Keratinocyte (primary cell): Measurements from ENCODE around the gene PRKD3. TPM values are rescaled to one million over a fixed set of nuclear protein-coding genes. Genes with fewer than 3 reads are reported as not detected.

Experiments
- DNase-seq: peaks from one replicate; pipeline ENCODE4 v3.0.0-alpha.2; 2011; ENCODE audit warnings: low read depth, missing footprints, low spot score
- FAIRE-seq: peaks from 2 replicates; lab custom pipeline; 2011; peaks lifted over from hg19 to GRCh38; lab: Jason Lieb, UNC
- H2AFZ ChIP-seq: 2 replicates; pipeline ENCODE4 v1.6.0; 2012; ENCODE audit warnings: low read length, control low read depth, inconsistent platforms; ENCODE audit not compliant: control insufficient read depth
- H3K27ac ChIP-seq: 2 replicates; pipeline ENCODE4 v1.5.1; 2011; ENCODE audit warnings: low read length; ENCODE audit not compliant: control insufficient read depth, insufficient read depth
- H3K27me3 ChIP-seq: 3 replicates; pipeline ENCODE4 v1.6.0; 2011; ENCODE audit warnings: low read length; ENCODE audit not compliant: control insufficient read depth, insufficient read depth; ENCODE audit errors: extremely low read depth
- H3K36me3 ChIP-seq, 2 experiments: 2 replicates in 1 of 2; 3 replicates in 1 of 2; pipeline ENCODE4 v1.5.1; 2011; ENCODE audit warnings: low read length in 2 of 2, mild to moderate bottlenecking in 1 of 2; ENCODE audit not compliant: control insufficient read depth in 2 of 2, insufficient read depth in 2 of 2; ENCODE audit errors: extremely low read depth in 1 of 2
- H3K4me1 ChIP-seq: 3 replicates; pipeline ENCODE4 v1.5.1; 2011; ENCODE audit warnings: low read length; ENCODE audit not compliant: control insufficient read depth, insufficient read depth; ENCODE audit errors: extremely low read depth
- H3K4me2 ChIP-seq: 3 replicates; pipeline ENCODE4 v1.6.0; 2011; ENCODE audit warnings: low read depth, low read length; ENCODE audit not compliant: control insufficient read depth, insufficient read depth; ENCODE audit errors: extremely low read depth
- H3K4me3 ChIP-seq, 3 experiments: fragments of 200-600 bp in 1 of 3; sonication (generic) in 1 of 3; 2 replicates in 2 of 3; 3 replicates in 1 of 3; pipeline ENCODE4 v1.5.1; 2011 to 2016; ENCODE audit warnings: low read length in 3 of 3, mild to moderate bottlenecking in 3 of 3, control low read depth in 2 of 3, inconsistent platforms in 1 of 3, low read depth in 1 of 3, mixed read lengths in 1 of 3, mixed run types in 1 of 3, moderate library complexity in 1 of 3; ENCODE audit not compliant: control insufficient read depth in 2 of 3, insufficient read depth in 2 of 3; ENCODE audit errors: extremely low read depth in 1 of 3
- H3K79me2 ChIP-seq: 2 replicates; pipeline ENCODE4 v1.6.0; 2012; ENCODE audit warnings: low read length; ENCODE audit not compliant: control insufficient read depth, insufficient read depth
- H3K9ac ChIP-seq: 3 replicates; pipeline ENCODE4 v1.6.0; 2011; ENCODE audit warnings: low read length; ENCODE audit not compliant: control insufficient read depth, insufficient read depth; ENCODE audit errors: extremely low read depth
- H3K9me1 ChIP-seq: 3 replicates; pipeline ENCODE4 v1.6.0; 2011; ENCODE audit warnings: low read length; ENCODE audit not compliant: control insufficient read depth, insufficient read depth; ENCODE audit errors: extremely low read depth
- H3K9me3 ChIP-seq: 2 replicates; pipeline ENCODE4 v1.5.1; 2012; ENCODE audit warnings: low read depth, low read length; ENCODE audit not compliant: control insufficient read depth
- H4K20me1 ChIP-seq: 3 replicates; pipeline ENCODE4 v1.6.0; 2011; ENCODE audit warnings: low read length; ENCODE audit not compliant: control insufficient read depth, insufficient read depth; ENCODE audit errors: extremely low read depth
- EZH2 ChIP-seq: IDR thresholded peaks from one replicate; pipeline ENCODE4 v1.6.1; 2012; ENCODE audit warnings: inconsistent platforms, mild to moderate bottlenecking, low read length, moderate library complexity
- dilution Hi-C: fragments of 300-500 bp; cut with MboI; formaldehyde crosslinking; loops from one replicate; pipeline ENCODE4 v1.7.0; 2020; ENCODE audit warnings: low sequenced_read_pairs; ENCODE audit not compliant: extremely low pct_ligation_motif_present
- polyA plus RNA-seq, 5 experiments: library from polyadenylated mRNA; depleted of rRNA in 3 of 5; stranded (reverse) in 3 of 5; stranded (forward) in 1 of 5; unstranded in 1 of 5; fragments of >200 nt; gene quantifications; 1 replicate in 1 of 5; 2 replicates in 3 of 5; 3 replicates in 1 of 5; pipeline versions ENCODE4 v1.2.1 to v1.2.3, GENCODE V29; 2011 to 2012; ENCODE audit warnings: missing spikeins in 2 of 5, low read depth in 1 of 5, low replicate concordance in 1 of 5
- TF ChIP-seq, protein P1 (sequence below), 3 experiments: IDR thresholded peaks in 1 of 3; conservative IDR thresholded peaks in 1 of 3; optimal IDR thresholded peaks in 1 of 3; 2 replicates in 2 of 3; 3 replicates in 1 of 3; pipeline versions ENCODE3 to v1.5.1; 2011; ENCODE audit warnings: low read length in 3 of 3, mild to moderate bottlenecking in 3 of 3, moderate library complexity in 2 of 3, control low read depth in 1 of 3, inconsistent platforms in 1 of 3; ENCODE audit not compliant: insufficient read depth in 2 of 3; ENCODE audit errors: extremely low read depth in 1 of 3

The PRKD3 gene
- polyA plus RNA-seq, 1 donor (not counting 4 experiments of a cell fraction or from before 2014, with no cell fraction given) = 25.4 TPM

DNA sequence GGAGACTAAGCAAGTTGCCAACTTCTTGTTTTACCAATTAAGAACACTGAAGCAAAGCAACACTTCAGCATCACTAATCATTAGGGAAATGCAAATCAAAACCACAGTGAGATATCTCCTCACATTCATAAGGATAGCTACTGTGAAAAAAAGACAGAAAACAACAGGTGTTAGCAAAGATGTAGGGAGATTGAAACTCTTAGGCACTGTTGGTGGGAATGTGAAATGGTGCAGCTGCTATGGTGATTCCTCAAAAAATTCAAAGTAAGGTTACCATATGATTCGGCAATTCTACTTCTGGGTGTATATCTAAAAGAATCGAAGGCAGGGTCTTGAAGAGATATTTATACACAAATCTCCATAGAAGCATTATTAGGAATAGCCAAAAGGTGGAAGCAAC lies 8.6 kb upstream of the PRKD3 start:
- Histone ChIP-seq H3K9ac (no peak overlapping the region), H3K9me1 (no peaks in the 10 kb centered on the region), H3K36me3 (no peaks in the 10 kb centered on the region), H3K27ac (no peak overlapping the region), H3K27me3 (no peaks in the 10 kb centered on the region), H3K4me3 (no peak overlapping the region), H3K9me3 (no peaks in the 10 kb centered on the region), H3K4me2 (no peak overlapping the region), H4K20me1 (no peaks in the 10 kb centered on the region), H2AFZ (no peak overlapping the region), H3K4me1 (no peaks in the 10 kb centered on the region), H3K79me2 (no peaks in the 10 kb centered on the region)
- dilution Hi-C loops = no loop called here
- no peak for TF ChIP-seq EZH2
- TF ChIP-seq, protein P1, sequence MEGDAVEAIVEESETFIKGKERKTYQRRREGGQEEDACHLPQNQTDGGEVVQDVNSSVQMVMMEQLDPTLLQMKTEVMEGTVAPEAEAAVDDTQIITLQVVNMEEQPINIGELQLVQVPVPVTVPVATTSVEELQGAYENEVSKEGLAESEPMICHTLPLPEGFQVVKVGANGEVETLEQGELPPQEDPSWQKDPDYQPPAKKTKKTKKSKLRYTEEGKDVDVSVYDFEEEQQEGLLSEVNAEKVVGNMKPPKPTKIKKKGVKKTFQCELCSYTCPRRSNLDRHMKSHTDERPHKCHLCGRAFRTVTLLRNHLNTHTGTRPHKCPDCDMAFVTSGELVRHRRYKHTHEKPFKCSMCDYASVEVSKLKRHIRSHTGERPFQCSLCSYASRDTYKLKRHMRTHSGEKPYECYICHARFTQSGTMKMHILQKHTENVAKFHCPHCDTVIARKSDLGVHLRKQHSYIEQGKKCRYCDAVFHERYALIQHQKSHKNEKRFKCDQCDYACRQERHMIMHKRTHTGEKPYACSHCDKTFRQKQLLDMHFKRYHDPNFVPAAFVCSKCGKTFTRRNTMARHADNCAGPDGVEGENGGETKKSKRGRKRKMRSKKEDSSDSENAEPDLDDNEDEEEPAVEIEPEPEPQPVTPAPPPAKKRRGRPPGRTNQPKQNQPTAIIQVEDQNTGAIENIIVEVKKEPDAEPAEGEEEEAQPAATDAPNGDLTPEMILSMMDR (optimal IDR thresholded peaks at IDR 0.05 in 1 of 3, IDR thresholded peaks at IDR 0.05 in 1 of 3, conservative IDR thresholded peaks at IDR 0.05 in 1 of 3; ENCODE audit: extremely low read depth in 1 of 3, insufficient read depth in 2 of 3, low read length in 3 of 3) = no peak
- no peak for FAIRE-seq
- DNase-seq = no peak

DNA sequence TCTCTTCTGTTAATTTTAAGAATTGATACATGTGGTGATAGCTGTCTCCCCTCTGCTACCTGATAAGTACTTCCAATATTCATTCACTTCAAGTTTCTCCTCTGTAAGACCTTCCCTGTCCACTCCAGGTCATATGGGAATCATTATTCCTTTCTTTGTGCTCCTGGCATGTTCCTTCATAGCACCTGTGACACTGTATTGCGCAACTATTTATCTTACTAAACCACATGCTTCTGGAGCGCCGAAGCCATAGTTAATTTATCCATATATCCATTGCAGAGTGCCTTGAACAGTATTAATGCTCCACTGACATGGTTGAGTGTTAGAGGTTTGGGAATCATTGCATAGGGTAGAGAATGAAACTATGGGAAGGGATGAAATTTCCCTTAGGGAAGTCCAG lies 7.9 kb upstream of the PRKD3 start:
- no peaks in the 10 kb centered on the region for H3K27me3 ChIP-seq
- no peak overlapping the region for H3K4me2 ChIP-seq
- no peaks in the 10 kb centered on the region for H3K79me2 ChIP-seq
- dilution Hi-C loops = no loop called here
- no peaks in the 10 kb centered on the region for H4K20me1 ChIP-seq
- FAIRE-seq = no peak
- no peaks in the 10 kb centered on the region for H3K36me3 ChIP-seq
- no peak overlapping the region for H3K9ac ChIP-seq
- no peak for DNase-seq
- H3K4me1 ChIP-seq = no peaks in the 10 kb centered on the region
- H2AFZ ChIP-seq = no peak overlapping the region
- no peaks in the 10 kb centered on the region for H3K9me1 ChIP-seq
- no peak overlapping the region for H3K4me3 ChIP-seq
- no peak for TF ChIP-seq EZH2
- TF ChIP-seq, protein P1 (optimal IDR thresholded peaks at IDR 0.05 in 1 of 3, IDR thresholded peaks at IDR 0.05 in 1 of 3, conservative IDR thresholded peaks at IDR 0.05 in 1 of 3; ENCODE audit: extremely low read depth in 1 of 3, insufficient read depth in 2 of 3, low read length in 3 of 3) = no peak
- no peaks in the 10 kb centered on the region for H3K9me3 ChIP-seq
- no peak overlapping the region for H3K27ac ChIP-seq
